Mucosa of descending colon (tissue), 3 donors: ENCODE data around the gene HOXA1. TPM values are rescaled to one million over a fixed set of nuclear protein-coding genes. Genes with fewer than 3 reads are reported as not detected.
"Not testable (repeated sequence)": the region's sequence is repeated elsewhere in the genome, so short reads cannot be mapped to it uniquely, and the experiment has no call there.

ENCODE experiments used
- ATAC-seq: fragments of 200-7000 bp; cut with Tn5 transposase; one replicate; pipeline ENCODE4 v1.9.1; 2020; ENCODE audit warnings: mild to moderate bottlenecking, moderate library complexity
- DNase-seq, 3 donors: peaks; one replicate each; pipeline ENCODE4 v3.0.0-alpha.2; 2020
- H3K36me3 ChIP-seq: fragments of 200-600 bp; one replicate; pipeline ENCODE4 v1.8.0; 2021; ENCODE audit warnings: low read depth, mild to moderate bottlenecking
- H3K4me1 ChIP-seq: fragments of 200-600 bp; one replicate; pipeline ENCODE4 v1.8.0; 2021; ENCODE audit warnings: low read depth, mild to moderate bottlenecking
- H3K4me3 ChIP-seq: fragments of 200-600 bp; one replicate; pipeline ENCODE4 v1.8.0; 2021; ENCODE audit warnings: mild to moderate bottlenecking
- H3K9me3 ChIP-seq: fragments of 200-600 bp; one replicate; pipeline ENCODE4 v1.8.0; 2021; ENCODE audit warnings: mild to moderate bottlenecking
- CTCF ChIP-seq: fragments of 200-600 bp; IDR thresholded peaks from one replicate; pipeline ENCODE4 v1.8.0; 2022; ENCODE audit warnings: antibody characterized with exemption, mild to moderate bottlenecking
- intact Hi-C, 2 donors: fragments of 100-400 bp; cut with DNase I in 1 of 2; cut with micrococcal nuclease in 1 of 2; formaldehyde crosslinking; loops; one replicate each; pipeline versions ENCODE4 v1.11.0 to v1.11.1; 2022; cut with DNase I, micrococcal nuclease
- total RNA-seq, 3 donors: library from RNA; stranded (reverse); fragmentation: NEBNext Ultra II Directional in 2 of 3; extraction: Animal tissue kit (Norgen Biotek cat#: 25700) in 2 of 3; gene quantifications; one replicate each; pipeline versions ENCODE4 v1.2.1 to v1.2.4, GENCODE V29; 2021 to 2023
- donor health status: DM: no; HTN: no; CAD: no; lungs with moderate emphysema.
- donor health status: DM: no; HTN: no; CAD: no.
- donor health status: DM: no; HTN: yes; CAD: no.

The HOXA1 gene
- total RNA-seq, 3 donors from 2014 or later = 1.5 to 2.7 (median 2.1) TPM

DNA sequence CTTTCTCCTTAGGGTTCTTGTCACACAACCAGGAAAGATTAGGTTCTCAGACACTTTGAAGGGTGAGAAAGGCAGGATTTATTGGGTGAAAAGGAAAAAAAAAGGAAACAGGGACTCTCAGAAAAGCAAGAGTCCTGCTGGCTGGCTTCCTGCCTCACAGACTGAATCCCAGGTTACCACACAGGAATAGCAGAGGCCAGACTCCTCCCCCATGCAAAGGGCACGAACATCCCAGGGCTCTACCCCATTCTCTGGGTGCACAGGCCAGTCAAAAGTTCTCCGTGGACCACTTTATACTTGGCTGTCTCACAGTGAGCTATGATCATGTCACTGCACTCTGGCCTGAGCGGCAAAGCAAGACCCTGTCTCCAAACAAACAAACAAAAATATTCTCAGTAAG, 42.6 kb downstream of the HOXA1 start:
- Histone ChIP-seq H3K4me3 (no peak overlapping the region), H3K9me3 (no peaks in the 10 kb centered on the region), H3K36me3 (no peaks in the 10 kb centered on the region), H3K4me1 (no peaks in the 10 kb centered on the region)
- no peak for TF ChIP-seq CTCF
- intact Hi-C loops = no loop called here
- ATAC-seq (no peak), DNase-seq (no peak)

DNA sequence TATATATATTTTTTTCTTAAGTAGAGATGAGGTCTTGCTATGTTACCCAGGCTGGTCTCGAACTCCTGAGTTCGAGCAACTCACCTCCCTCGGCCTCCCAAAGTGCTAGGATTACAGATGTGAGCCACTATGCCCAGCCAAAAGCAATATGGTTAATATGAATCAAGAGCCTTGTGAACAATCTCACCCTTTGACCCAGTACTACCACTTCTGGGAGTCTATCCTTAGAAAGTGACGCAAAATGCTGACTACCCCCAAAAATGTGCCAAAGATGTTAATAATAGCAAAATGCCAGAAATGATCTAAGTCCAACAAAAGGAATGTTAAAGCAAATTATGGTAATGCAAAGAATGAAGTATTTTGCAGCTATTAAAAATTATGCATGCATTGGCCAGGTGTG, 44.3 kb downstream of the HOXA1 start:
- Histone ChIP-seq H3K4me3 (no peak overlapping the region), H3K9me3 (no peaks in the 10 kb centered on the region), H3K4me1 (no peaks in the 10 kb centered on the region), H3K36me3 (no peaks in the 10 kb centered on the region)
- ATAC-seq (no peak), DNase-seq (no peak)
- TF ChIP-seq CTCF = no peak
- intact Hi-C loops = no loop called here

DNA sequence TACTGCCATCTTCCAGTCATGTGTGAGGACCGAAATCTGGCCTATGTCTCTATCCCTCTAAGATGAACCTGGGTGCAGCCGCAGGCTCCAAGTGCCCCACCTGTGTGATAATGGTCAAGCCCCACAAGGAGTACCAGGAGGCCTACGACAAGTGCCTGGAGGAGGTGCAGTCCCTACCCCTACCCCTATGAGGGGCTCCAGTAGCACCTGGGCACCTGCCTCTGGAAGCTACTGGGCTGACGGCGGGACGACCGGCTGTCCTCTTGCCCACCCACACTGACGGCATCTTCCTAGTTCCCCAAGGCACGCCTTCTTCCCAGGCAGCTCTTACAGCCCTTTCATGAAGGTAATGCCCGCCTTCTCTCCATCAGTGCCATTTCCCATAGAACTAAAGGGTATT, 47.4 kb downstream of the HOXA1 start:
- intact Hi-C loops = no loop called here
- Histone ChIP-seq H3K4me1 (no peaks in the 10 kb centered on the region), H3K36me3 (no peaks in the 10 kb centered on the region), H3K9me3 (no peaks in the 10 kb centered on the region), H3K4me3 (no peak overlapping the region)
- no peak for DNase-seq
- TF ChIP-seq CTCF = no peak
- no peak for ATAC-seq

- H3K4me1 ChIP-seq = no peaks in the 10 kb centered on the region
- DNase-seq (no peak), ATAC-seq (no peak)
- intact Hi-C loops = no loop called here
- no peaks in the 10 kb centered on the region for H3K36me3 ChIP-seq
- H3K9me3 ChIP-seq = no peaks in the 10 kb centered on the region
- TF ChIP-seq CTCF = no peak
- no peak overlapping the region for H3K4me3 ChIP-seq
Measured at GRCh38 chr7:27046854-27047549, 48.8 kb downstream of the HOXA1 start.

GRCh38 chr7:27045972-27046371, 49.8 kb downstream of the HOXA1 start:
- not testable (repeated sequence) for DNase-seq

DNA sequence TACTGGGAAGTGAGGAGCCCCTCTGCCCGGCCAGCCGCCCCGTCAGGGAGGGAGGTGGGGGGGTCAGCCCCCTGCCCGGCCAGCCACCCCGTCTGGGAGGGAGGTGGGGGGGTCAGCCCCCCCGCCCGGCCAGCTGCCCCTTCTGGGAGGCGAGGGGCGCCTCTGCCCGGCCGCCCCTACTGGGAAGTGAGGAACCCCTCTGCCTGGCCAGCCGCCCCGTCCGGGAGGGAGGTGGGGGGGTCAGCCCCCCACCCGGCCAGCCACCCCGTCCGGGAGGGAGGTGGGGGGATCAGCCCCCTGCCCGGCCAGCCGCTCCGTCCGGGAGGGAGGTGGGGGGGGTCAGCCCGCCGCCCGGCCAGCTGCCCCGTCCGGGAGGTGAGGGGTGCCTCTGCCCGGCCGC, 50.7 kb downstream of the HOXA1 start:
- ATAC-seq, DNase-seq, H3K36me3 ChIP-seq, H3K4me3 ChIP-seq, H3K4me1 ChIP-seq, H3K9me3 ChIP-seq, intact Hi-C loops: not testable (repeated sequence)

More at GRCh38 chr7:27045972-27046371, 49.8 kb downstream of the HOXA1 start:
- intact Hi-C loops, H3K9me3 ChIP-seq, H3K4me3 ChIP-seq, H3K36me3 ChIP-seq, ATAC-seq, H3K4me1 ChIP-seq: not testable (repeated sequence)

Other genes with a start within 250 kb of the HOXA1 start
- gene SKAP2, start 231.4 kb downstream of the HOXA1 start, total RNA-seq = 10 to 100 TPM; 36.5 to 51.7 (median 40.3) TPM
- 1 to 10 TPM; 3.2 to 4.3 (median 3.3) TPM for gene HOXA2, start 6.7 kb upstream of the HOXA1 start, total RNA-seq
- 1 to 10 TPM; 5.9 to 9.5 (median 8.3) TPM for gene HOXA4, start 34.8 kb upstream of the HOXA1 start, total RNA-seq
- gene HOXA5, start 47.7 kb upstream of the HOXA1 start, total RNA-seq = 10 to 100 TPM; 16.1 to 26.6 (median 23.8) TPM
- 10 to 100 TPM; 20.2 to 39.5 (median 20.5) TPM for gene HOXA6, start 51.8 kb upstream of the HOXA1 start, total RNA-seq
- gene HOXA3, start 56.6 kb upstream of the HOXA1 start, total RNA-seq = 10 to 100 TPM; 19.9 to 38.1 (median 20.5) TPM
- 10 to 100 TPM; 17.1 to 29.8 (median 27.9) TPM for gene HOXA7, start 60.7 kb upstream of the HOXA1 start, total RNA-seq
- gene HOXA9, start 69.5 kb upstream of the HOXA1 start, total RNA-seq = 10 to 100 TPM; 22.0 to 27.9 (median 25.0) TPM
- gene HOXA10, start 78.3 kb upstream of the HOXA1 start, total RNA-seq = 10 to 100 TPM; 25.0 to 56.9 (median 25.8) TPM
- gene HOXA11, start 89.2 kb upstream of the HOXA1 start, total RNA-seq = 10 to 100 TPM in 1 of 3 donors, 1 to 10 TPM in 2; 3.2 to 27.2 (median 5.4) TPM
- 10 to 100 TPM; 28.0 to 54.3 (median 42.2) TPM for gene HOXA13, start 104.1 kb upstream of the HOXA1 start, total RNA-seq
- 1 to 10 TPM in 1 of 3 donors, under 1 TPM in 1, not detected in 1; 0.43 to 2.7 TPM for gene EVX1, start 146.8 kb upstream of the HOXA1 start, total RNA-seq